DOHH2 (cell line): ENCODE measurements around the gene ZBTB7C.

Experiments used
- H3F3A ChIP-seq: fragments of 200-600 bp; sonication (generic), shearing (Covaris generic); 2 replicates; pipeline ENCODE4 v1.6.0; 2016; ENCODE audit warnings: antibody characterized with exemption, mild to moderate bottlenecking; ENCODE audit not compliant: control insufficient read depth, insufficient read depth
- H3K27ac ChIP-seq: fragments of 200-600 bp; sonication (generic); 2 replicates; pipeline ENCODE4 v1.5.1; 2014; ENCODE audit warnings: low read depth, mild to moderate bottlenecking, low read length, moderate library complexity
- H3K27me3 ChIP-seq: fragments of 200-600 bp; sonication (generic); 2 replicates; pipeline ENCODE4 v1.6.1; 2014; ENCODE audit warnings: mild to moderate bottlenecking, low read length, mixed read lengths; ENCODE audit not compliant: control insufficient read depth
- H3K36me3 ChIP-seq: fragments of 200-600 bp; sonication (generic); 2 replicates; pipeline ENCODE4 v1.6.1; 2014; ENCODE audit warnings: mild to moderate bottlenecking, low read length, moderate library complexity, mixed read lengths; ENCODE audit not compliant: control insufficient read depth
- H3K4me1 ChIP-seq: fragments of 200-600 bp; sonication (generic); 2 replicates; pipeline ENCODE4 v1.6.1; 2014; ENCODE audit warnings: mild to moderate bottlenecking, low read length, mixed read lengths; ENCODE audit not compliant: control insufficient read depth
- H3K4me2 ChIP-seq: fragments of 200-600 bp; sonication (generic); 2 replicates; pipeline ENCODE4 v1.6.0; 2014; ENCODE audit warnings: mild to moderate bottlenecking, low read length, moderate library complexity
- H3K4me3 ChIP-seq: fragments of 200-600 bp; sonication (generic); 2 replicates; pipeline ENCODE4 v1.5.1; 2014; ENCODE audit warnings: mild to moderate bottlenecking, low read length, mixed read lengths
- H3K79me2 ChIP-seq: fragments of 200-600 bp; sonication (generic); 2 replicates; pipeline ENCODE4 v1.6.1; 2014; ENCODE audit warnings: mild to moderate bottlenecking, low read length, mixed read lengths; ENCODE audit not compliant: control insufficient read depth
- H3K9me2 ChIP-seq: fragments of 200-600 bp; sonication (generic); replicated peaks from 2 replicates; pipeline ENCODE4 v1.6.1; 2014; ENCODE audit warnings: mild to moderate bottlenecking, low read length, mixed read lengths; ENCODE audit not compliant: control insufficient read depth
- H3K9me3 ChIP-seq: fragments of 200-600 bp; sonication (generic); 2 replicates; pipeline ENCODE4 v1.6.1; 2014; ENCODE audit warnings: antibody characterized with exemption, low read length, mixed read lengths; ENCODE audit not compliant: control insufficient read depth, insufficient read depth
- H4K20me1 ChIP-seq: fragments of 200-600 bp; sonication (generic); 2 replicates; pipeline ENCODE4 v1.6.0; 2014; ENCODE audit warnings: low read depth, mild to moderate bottlenecking, antibody characterized with exemption, low read length, moderate library complexity; ENCODE audit not compliant: control insufficient read depth, insufficient read depth
- CTCF ChIP-seq: fragments of 200-600 bp; sonication (generic); IDR thresholded peaks from one replicate; pipeline ENCODE4 v1.5.1; 2014; ENCODE audit warnings: antibody characterized with exemption, mild to moderate bottlenecking, low read depth, low read length; ENCODE audit not compliant: poor library complexity, severe bottlenecking
- EZH2phosphoT487 ChIP-seq: fragments of 200-600 bp; sonication (generic); IDR thresholded peaks from 2 replicates; pipeline ENCODE4 v1.6.1; 2017; ENCODE audit warnings: borderline replicate concordance, mild to moderate bottlenecking, antibody characterized with exemption, low read length, moderate library complexity, mixed read lengths

Gene ZBTB7C

GRCh38 chr18:48202350-48203260, 206.6 kb downstream of the ZBTB7C start:
- H3K36me3 ChIP-seq, result no peaks in the 10 kb centered on the region
- TF ChIP-seq CTCF (no peak), EZH2phosphoT487 (no peak)
- H4K20me1 ChIP-seq, result no peaks in the 10 kb centered on the region
- H3K79me2 ChIP-seq, result no peaks in the 10 kb centered on the region
- H3K4me3 ChIP-seq, result no peak overlapping the region
- H3K9me2 ChIP-seq, result no peaks in the 10 kb centered on the region
- H3F3A ChIP-seq, result no peaks in the 10 kb centered on the region
- peaks cover 6% of the 10 kb centered on the region for H3K27me3 ChIP-seq
- no peak overlapping the region for H3K27ac ChIP-seq
- H3K4me2 ChIP-seq, result no peak overlapping the region
- H3K4me1 ChIP-seq, result no peaks in the 10 kb centered on the region
- no peaks in the 10 kb centered on the region for H3K9me3 ChIP-seq

- Histone ChIP-seq H3K4me3 (no peak overlapping the region), H3K27ac (no peak overlapping the region), H3K4me1 (no peaks in the 10 kb centered on the region), H4K20me1 (no peaks in the 10 kb centered on the region), H3K9me2 (no peaks in the 10 kb centered on the region), H3K79me2 (no peaks in the 10 kb centered on the region), H3K27me3 (peaks cover 6% of the 10 kb centered on the region), H3F3A (no peaks in the 10 kb centered on the region), H3K9me3 (no peaks in the 10 kb centered on the region), H3K36me3 (no peaks in the 10 kb centered on the region), H3K4me2 (no peak overlapping the region)
- TF ChIP-seq CTCF (no peak), EZH2phosphoT487 (no peak)
Measured at GRCh38 chr18:48202006-48202348, 207.2 kb downstream of the ZBTB7C start.

GRCh38 chr18:48201337-48202005, 207.7 kb downstream of the ZBTB7C start:
- TF ChIP-seq EZH2phosphoT487, result no peak
- Histone ChIP-seq H3K27ac (no peak overlapping the region), H3K9me2 (no peaks in the 10 kb centered on the region), H3K4me1 (no peaks in the 10 kb centered on the region), H3K4me3 (no peak overlapping the region), H4K20me1 (no peaks in the 10 kb centered on the region), H3K27me3 (peaks cover 6% of the 10 kb centered on the region), H3K9me3 (no peaks in the 10 kb centered on the region), H3K4me2 (no peak overlapping the region), H3K79me2 (no peaks in the 10 kb centered on the region), H3K36me3 (no peaks in the 10 kb centered on the region), H3F3A (no peaks in the 10 kb centered on the region)
